HFFc6 (cell line): ENCODE results near the gene SLC25A53. TPM values are rescaled to one million over a fixed set of nuclear protein-coding genes. Genes with fewer than 3 reads are reported as not detected.
A peak's percentile ranks its signal among the peaks of the same experiment; 100 is the strongest.

Experiments
- DNase-seq: peaks from one replicate; pipeline ENCODE4 v3.0.0-alpha.2; 2018
- H3K27ac Mint-ChIP-seq: 2 replicates; pipeline ENCODE4 v1.8.0; 2020; ENCODE audit warnings: mild to moderate bottlenecking, mixed read lengths
- H3K27me3 Mint-ChIP-seq: 2 replicates; pipeline ENCODE4 v1.8.0; 2021; ENCODE audit warnings: mild to moderate bottlenecking, moderate library complexity, mixed read lengths; ENCODE audit not compliant: insufficient read depth
- H3K36me3 Mint-ChIP-seq: 2 replicates; pipeline ENCODE4 v1.8.0; 2021; ENCODE audit warnings: low read depth, mixed read lengths
- H3K4me1 Mint-ChIP-seq: 2 replicates; pipeline ENCODE4 v1.8.0; 2020; ENCODE audit warnings: low read depth, mixed read lengths
- H3K4me3 Mint-ChIP-seq: 2 replicates; pipeline ENCODE4 v1.8.0; 2020; ENCODE audit warnings: mild to moderate bottlenecking, moderate library complexity, mixed read lengths
- H3K9me3 Mint-ChIP-seq: 2 replicates; pipeline ENCODE4 v1.8.0; 2020; ENCODE audit warnings: mild to moderate bottlenecking, mixed read lengths
- CTCF ChIP-seq: fragments of 200-600 bp; sonication (generic); IDR thresholded peaks from 2 replicates; pipeline ENCODE4 v1.5.0; 2021; ENCODE audit warnings: antibody characterized with exemption, mild to moderate bottlenecking
- total RNA-seq, 6 experiments: library from RNA; stranded (reverse); fragmentation: NEBNext Ultra II Directional; extraction: Animal tissue kit (Norgen Biotek cat#: 25700); gene quantifications; 2 replicates in 1 of 6; 3 replicates in 5 of 6; pipeline ENCODE4 v1.2.3, GENCODE V29; 2021

SLC25A53 gene
- total RNA-seq, 6 experiments from 2014 or later = 4.0 to 5.9 (median 4.6) TPM

- Mint-ChIP-seq H3K4me3 (no peak overlapping the region), H3K27me3 (peaks cover 3% of the 10 kb centered on the region), H3K27ac (no peak overlapping the region), H3K36me3 (no peaks in the 10 kb centered on the region), H3K4me1 (no peaks in the 10 kb centered on the region), H3K9me3 (no peaks in the 10 kb centered on the region)
- no peak for DNase-seq
- no peak for TF ChIP-seq CTCF
Measured at GRCh38 chrX:104098919-104099318, 57.9 kb downstream of the SLC25A53 start.

GRCh38 chrX:104098151-104098808 is 58.5 kb downstream of the SLC25A53 start:
- peak; percentile 78 for TF ChIP-seq CTCF
- Mint-ChIP-seq H3K4me3 (no peak overlapping the region), H3K27me3 (peaks cover 5% of the 10 kb centered on the region), H3K4me1 (no peaks in the 10 kb centered on the region), H3K36me3 (no peaks in the 10 kb centered on the region), H3K9me3 (no peaks in the 10 kb centered on the region), H3K27ac (no peak overlapping the region)
- DNase-seq = peak; percentile 49

GRCh38 chrX:104085919-104086318 is 70.9 kb downstream of the SLC25A53 start:
- no peak for TF ChIP-seq CTCF
- Mint-ChIP-seq H3K36me3 (no peaks in the 10 kb centered on the region), H3K4me1 (no peaks in the 10 kb centered on the region), H3K9me3 (no peaks in the 10 kb centered on the region), H3K27ac (no peak overlapping the region), H3K4me3 (no peak overlapping the region), H3K27me3 (peaks cover 3% of the 10 kb centered on the region; the same call in 1 of the 2 replicates)
- DNase-seq = no peak

- DNase-seq = no peak
- Mint-ChIP-seq H3K4me3 (no peak overlapping the region), H3K9me3 (no peaks in the 10 kb centered on the region), H3K4me1 (no peaks in the 10 kb centered on the region), H3K27me3 (peaks cover 3% of the 10 kb centered on the region; the same call in 1 of the 2 replicates), H3K27ac (no peak overlapping the region), H3K36me3 (no peaks in the 10 kb centered on the region)
- TF ChIP-seq CTCF = no peak
Measured at GRCh38 chrX:104085477-104085876, 71.3 kb downstream of the SLC25A53 start.

GRCh38 chrX:104084534-104085277 is 72.1 kb downstream of the SLC25A53 start:
- TF ChIP-seq CTCF = no peak
- H3K27me3 Mint-ChIP-seq = peaks cover 3% of the 10 kb centered on the region; the same call in 1 of the 2 replicates
- H3K4me1 Mint-ChIP-seq = no peaks in the 10 kb centered on the region
- no peak for DNase-seq
- no peak overlapping the region for H3K27ac Mint-ChIP-seq
- no peak overlapping the region for H3K4me3 Mint-ChIP-seq
- H3K9me3 Mint-ChIP-seq = no peaks in the 10 kb centered on the region
- H3K36me3 Mint-ChIP-seq = no peaks in the 10 kb centered on the region
